GM12874 (cell line): ENCODE measurements around the gene SERPINE1.

Source experiments
- TF ChIP-seq, protein P1 (sequence below): IDR thresholded peaks from 2 replicates; pipeline ENCODE4 v1.5.1; 2011; ENCODE audit warnings: low read depth, mild to moderate bottlenecking, control low read depth, low read length, moderate library complexity; ENCODE audit not compliant: insufficient read depth

The SERPINE1 gene

DNA sequence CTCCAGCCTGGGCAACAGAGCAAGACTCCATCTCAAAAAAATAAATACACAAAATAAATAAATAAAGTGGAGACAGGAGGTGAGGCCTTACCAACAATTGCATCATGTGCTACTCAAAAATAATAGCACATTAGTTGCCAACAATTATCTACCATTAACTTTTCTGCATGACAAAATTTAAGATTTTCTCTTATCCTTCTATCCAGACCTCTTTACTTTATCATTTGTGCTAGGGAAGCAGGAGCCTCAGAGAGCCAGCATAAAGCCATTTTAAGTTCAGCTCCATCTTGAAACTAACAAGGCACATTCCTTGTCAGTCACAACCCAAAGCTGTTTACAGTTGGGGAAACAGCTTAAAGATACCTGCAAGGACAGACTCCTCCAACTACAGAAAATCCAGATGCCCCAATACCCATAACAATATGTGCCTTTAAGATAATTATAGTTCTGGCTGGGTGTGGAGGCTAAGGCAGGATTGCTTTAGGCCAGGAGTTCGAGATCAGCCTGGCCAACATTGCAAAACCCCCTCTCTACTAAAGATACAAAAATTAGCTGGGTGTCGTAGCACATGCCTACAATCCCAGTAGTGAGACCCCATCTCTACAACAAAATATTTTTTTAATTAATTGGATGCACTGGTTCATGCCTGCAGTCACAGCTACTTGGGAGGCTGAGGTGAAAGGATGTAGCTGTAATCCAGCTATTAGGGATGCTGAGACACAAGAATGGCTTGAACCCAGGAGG, 25.2 kb downstream of the SERPINE1 start:
- TF ChIP-seq, protein P1, sequence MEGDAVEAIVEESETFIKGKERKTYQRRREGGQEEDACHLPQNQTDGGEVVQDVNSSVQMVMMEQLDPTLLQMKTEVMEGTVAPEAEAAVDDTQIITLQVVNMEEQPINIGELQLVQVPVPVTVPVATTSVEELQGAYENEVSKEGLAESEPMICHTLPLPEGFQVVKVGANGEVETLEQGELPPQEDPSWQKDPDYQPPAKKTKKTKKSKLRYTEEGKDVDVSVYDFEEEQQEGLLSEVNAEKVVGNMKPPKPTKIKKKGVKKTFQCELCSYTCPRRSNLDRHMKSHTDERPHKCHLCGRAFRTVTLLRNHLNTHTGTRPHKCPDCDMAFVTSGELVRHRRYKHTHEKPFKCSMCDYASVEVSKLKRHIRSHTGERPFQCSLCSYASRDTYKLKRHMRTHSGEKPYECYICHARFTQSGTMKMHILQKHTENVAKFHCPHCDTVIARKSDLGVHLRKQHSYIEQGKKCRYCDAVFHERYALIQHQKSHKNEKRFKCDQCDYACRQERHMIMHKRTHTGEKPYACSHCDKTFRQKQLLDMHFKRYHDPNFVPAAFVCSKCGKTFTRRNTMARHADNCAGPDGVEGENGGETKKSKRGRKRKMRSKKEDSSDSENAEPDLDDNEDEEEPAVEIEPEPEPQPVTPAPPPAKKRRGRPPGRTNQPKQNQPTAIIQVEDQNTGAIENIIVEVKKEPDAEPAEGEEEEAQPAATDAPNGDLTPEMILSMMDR, result no peak

DNA sequence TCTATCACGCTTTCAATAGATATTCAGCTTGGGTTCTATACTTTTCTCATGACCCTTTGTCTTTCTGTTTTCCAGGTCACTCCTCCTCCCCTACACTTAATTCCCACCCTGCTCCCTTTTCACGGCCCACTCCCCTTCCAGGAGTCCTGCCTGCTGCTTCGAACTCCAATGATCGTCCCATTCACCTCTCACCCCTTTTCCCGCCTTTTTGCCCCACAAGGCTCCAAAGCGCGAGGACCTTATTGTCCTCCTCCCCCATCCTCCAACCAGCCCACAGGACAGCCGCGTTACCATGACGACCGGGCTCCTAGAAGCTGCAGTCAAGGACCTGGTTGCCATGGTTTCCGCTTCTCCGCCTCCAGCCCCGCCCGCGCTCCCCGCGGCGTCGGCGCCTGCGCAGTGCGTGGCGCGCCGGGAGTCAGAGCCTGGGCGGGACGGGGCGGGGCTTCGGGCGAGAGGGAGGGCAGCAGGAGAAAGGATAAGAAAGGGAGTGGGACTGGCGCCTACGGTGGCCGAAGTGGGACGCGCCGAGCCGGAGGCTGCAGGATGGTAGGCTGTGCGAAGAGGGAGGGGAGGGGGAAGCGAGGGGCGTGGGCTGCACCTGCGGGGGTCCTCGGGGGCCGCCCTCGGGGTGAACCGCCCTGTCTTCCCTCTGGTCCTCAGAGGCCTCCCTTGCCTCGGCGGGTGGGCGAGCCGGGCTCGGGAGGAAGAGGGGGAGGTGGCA, 27.2 kb downstream of the SERPINE1 start, which contains the start of gene AP1S1:
TSS of gene AP1S1 (plus strand) at position 508 of the 724 bp plus-strand sequence. CDS start at position 547, 39 bp downstream.
- TF ChIP-seq, protein P1, result no peak

DNA sequence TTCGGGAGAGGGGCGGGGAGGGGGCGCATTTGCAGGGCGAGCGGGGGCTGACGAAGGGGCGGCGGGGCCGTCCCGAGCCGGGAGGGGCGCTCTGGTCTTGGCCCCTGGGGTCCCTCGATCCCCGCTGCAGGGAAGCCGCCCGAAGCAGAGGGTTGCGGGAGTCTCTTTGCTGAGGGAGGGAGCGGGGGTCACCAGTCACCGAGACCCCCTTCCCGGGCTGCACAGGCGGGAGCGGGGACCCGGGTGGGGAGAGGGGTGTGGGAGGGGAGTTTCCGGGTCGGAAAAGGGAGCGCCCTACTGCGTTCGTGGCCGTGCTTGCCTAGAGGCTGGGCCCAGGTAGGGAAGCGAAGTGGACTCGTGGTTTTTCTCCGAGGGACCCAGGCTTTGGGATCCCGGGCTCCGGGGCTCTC, 27.8 kb downstream of the SERPINE1 start:
- TF ChIP-seq, protein P1, result no peak

DNA sequence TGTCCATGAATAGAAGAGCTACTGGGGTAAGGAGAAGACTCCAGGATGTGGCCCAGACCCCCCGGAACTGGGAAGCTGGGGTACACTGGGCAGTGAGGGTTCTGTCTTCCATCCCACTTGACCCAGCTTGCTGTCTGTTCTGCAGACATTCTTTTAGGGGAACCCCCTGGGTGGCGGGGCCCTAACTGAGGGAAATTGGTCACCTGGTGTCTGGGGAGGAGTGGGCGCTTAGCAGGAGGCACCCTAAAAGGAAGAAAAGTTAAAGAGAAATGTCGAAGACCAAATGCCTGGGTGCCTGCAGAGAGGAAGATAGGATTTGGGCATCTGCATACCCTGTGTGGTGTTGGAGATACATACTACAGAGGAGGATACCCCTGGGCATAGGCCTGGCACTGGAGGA, 28.4 kb downstream of the SERPINE1 start:
- TF ChIP-seq, protein P1, result no peak

DNA sequence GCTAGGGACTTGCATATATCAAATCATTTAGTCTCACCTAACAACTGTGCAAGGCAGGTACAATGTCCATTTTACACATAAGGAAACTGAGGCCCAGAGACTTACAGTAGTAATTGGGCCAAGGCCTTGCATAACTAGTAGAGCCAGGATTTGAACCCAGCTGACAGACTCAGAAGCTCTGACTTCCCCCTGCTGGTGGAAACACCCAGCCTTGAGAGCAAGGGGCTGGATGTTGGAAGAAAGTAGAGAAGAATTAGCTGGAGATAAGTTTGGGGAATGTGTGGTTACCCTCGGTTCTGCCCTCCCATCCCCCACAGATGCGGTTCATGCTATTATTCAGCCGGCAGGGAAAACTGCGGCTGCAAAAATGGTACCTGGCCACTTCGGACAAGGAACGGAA, 29.4 kb downstream of the SERPINE1 start:
- TF ChIP-seq, protein P1, result no peak

DNA sequence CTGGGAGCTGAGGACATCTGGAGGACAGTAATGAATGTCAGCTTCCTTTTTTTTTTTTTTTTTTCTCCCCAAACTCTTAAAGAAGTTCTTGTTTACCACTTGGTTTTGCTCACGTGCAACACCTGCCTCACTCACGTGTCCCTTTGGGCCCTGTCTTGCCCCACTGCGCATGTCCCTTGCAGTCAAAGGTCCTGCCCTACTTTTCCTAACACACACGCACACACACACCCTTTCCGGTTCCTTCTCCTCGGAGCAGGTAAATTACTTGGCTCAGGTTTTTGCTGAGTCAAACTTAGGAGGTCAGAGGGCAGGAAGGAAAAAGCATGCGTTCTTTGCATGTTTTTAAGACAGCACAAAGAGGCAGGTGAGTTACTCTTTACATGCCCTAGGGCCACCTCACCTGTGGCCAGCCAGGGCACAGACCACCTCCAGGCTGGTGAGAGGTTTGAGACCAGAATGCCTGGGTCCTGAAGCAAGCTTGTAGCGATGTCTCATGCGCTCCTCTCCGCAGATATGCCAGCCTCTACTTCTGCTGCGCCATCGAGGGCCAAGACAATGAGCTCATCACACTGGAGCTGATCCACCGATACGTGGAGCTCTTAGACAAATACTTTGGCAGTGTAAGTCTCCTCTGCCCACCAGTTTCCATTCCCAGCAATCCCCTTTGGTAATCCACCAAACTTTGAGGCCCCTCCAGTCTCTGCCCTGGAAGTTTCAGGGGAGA, 30.1 kb downstream of the SERPINE1 start:
- TF ChIP-seq, protein P1, result no peak
